ENCODE results near the gene RAP1GAP2.
"Not testable (repeated sequence)": the region's sequence is repeated elsewhere in the genome, so short reads cannot be mapped to it uniquely, and the experiment has no call there.

RAP1GAP2 gene

DNA sequence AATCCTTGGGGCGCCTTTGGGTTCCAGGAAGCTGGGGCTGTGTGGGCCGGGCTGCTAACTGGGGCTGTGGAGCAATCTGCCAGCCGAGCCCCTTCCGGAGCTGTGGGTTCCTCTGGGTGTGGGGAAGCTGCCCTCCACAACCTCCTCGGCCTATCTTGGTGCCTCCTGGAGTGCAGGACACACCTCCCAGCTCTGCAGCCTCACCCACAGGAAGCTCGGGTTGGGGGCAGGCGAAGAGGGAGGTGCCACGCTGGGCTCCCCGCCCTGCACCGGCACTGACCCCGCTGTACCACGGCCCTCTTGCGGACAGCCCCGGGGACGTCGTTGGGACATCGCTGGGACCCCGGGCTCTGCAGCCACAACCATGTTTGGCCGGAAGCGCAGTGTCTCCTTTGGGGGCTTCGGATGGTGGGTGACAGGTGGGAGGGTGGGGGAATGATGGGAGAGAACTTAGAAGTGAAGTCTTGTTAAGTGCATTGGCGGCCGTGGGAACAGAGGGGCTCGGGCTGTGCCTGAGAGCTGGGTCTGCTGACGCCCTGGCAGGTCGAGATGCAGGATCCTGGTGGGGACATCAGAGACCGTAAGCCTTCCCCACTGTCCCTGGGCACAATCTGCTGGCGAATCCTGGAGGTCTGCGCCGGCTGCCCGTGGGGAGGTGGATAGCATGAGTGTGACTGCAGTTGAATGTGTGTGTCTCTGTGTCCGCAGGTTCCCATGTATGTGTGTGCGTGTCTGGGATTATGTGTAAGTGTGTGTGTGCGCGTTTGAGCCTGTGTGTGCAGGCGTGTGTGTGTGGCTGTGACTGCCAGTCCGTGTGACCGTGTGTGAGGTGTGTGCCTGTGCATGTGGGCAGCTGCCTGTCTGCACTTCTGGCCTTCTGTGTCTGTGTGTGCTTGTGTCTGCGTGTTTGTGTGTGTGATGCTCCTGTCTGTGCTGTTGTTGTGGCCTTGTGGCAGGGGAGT, at the start of gene RAP1GAP2:
TSS of gene RAP1GAP2 (plus strand) at position 275 of the 962 bp plus-strand sequence. CDS start at position 365, 90 bp downstream.
- no peak for DNase-seq

DNA sequence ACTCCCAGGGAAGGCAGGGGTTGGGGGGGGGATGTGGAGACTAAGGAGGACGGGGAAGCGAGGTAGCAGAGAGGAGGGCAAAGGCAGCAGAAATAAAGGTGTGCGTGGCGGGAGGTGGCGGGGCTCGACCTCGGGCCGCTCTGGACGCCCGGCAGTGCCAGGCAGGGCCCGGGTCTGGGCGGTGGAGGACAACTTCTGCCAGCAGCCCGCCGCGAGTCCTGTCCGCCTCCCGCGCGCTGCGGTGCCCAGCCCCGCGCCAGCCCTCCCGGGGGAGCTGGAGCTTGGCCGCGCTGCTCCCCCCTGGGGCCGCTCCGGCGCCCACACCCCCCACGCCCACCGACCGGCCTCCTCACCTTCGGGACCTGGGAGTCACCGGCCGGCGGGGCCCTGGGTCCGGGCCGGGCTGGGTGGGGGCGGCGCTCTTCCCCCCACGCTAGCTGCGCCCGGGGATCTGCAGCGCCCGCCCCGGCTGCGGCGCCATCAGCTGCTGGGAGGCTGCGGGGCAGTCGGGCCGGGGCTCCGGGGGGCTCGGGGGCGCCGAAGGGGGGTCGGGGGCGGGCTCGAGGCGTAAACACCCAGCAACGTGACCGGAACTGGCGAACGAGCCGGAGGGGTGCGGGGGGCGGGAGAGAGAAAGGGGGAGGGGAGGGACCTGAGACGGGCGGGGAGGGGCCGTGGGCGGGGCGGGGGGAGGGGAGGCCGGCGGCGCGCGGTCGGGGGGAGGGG, 47.0 kb upstream of the RAP1GAP2 start, which contains the start of gene CCDC92B:
TSS of gene CCDC92B (minus strand) at position 595 of the 726 bp plus-strand sequence. CDS start 14,507 bp downstream, outside the sequence.
- peak; percentile 78 for DNase-seq

DNA sequence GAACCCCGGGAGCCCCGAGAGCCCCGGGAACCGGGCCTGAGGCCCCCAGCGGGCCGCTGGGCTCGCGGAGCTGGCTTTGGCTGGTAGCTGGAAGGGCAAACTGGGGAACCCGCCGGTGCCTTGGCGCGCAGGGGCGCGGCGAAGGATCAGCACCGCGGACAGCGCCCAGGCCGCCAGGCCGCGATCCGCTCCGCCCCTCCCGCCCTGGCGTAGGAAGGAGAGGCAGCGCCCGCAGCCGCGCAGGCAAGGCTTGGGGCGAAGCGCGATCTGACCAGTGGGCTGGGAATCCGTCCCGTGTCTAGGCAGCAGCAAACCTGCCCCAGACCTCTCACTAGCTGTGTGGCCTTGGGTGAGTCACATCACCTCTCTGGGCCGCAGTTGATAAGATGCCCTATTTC, 46.5 kb upstream of the RAP1GAP2 start:
- DNase-seq, result peak; percentile 88

DNA sequence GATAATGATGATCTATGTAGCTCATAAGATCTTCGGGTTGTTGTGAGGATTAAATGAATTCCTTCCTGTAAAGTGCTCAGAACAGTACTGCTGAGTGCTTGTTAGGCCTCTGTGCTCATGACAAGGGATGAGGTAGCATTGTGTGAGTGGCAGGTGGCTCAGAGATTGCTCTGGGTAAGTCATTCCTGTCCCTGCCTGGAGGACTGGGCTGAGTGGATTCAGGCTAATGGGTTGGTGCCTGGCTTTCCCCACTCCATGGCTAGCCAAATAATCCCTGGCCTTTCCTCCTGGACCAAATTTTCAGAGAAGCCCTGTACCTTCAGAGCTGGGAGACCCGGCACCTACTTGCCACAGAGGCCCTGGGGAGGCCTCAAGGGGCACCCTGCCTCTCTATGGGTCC, 45.5 kb upstream of the RAP1GAP2 start:
- DNase-seq, result peak; percentile 88

DNA sequence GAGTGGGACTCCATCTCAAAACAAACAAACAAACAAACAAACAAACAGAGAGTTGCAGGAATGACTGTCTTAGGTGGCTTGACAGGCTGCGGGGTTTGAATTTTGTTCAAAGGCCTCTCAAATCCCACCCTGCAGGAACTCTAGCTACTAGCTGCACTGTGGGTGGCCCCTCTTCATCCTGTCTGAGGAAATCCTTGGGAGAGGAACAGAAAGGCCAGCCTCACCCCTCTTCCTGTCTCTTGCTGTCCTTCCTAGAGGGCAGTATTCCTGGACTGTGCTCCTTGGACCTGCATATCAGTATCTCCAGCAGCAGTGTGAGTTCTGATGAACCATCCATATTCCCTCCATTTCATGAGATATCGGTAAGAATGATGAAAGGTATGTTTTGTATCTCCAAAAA, 44.7 kb upstream of the RAP1GAP2 start:
- DNase-seq, result no peak

DNA sequence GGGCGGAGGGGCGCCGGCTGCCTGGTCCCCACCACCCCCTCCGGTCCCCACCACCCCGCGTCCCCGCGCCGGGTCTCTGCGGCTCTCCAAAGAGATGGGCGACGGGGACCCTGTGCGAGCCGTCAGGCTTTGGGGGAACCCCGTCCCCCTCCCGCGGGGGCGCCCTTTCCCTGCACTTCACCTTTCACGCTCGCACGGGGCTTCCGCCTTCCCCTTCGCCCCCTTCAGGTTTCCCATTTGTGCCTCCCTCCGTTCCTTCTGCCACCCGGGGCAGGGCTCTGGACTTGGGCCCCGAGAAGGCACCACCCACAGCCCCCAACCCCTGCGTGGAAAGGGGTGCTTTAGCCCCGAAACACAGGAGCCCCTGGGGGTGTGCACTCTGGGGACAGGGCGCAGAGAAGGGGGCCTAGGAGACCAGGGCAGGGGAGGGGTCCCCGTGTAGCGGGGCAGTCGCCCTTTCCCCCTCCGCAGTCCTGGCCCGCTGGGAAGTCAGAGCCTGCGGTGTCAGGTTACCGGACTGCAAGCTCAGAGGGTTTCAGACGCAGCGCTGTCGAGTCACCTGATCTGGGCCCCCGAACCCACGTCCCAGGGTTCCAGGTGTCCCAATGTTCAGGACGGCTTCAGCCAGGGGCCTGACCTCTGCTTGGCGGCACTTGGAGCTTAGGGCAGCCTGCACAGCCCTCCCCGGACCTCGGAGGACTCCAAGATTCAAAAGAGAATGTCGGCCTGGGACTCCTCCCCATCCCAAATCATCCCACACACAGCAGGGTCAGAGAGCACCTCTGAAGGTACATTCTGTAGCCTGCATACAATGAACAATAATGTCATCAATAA, 40.1 kb upstream of the RAP1GAP2 start:
- peak; percentile 61 for DNase-seq

DNA sequence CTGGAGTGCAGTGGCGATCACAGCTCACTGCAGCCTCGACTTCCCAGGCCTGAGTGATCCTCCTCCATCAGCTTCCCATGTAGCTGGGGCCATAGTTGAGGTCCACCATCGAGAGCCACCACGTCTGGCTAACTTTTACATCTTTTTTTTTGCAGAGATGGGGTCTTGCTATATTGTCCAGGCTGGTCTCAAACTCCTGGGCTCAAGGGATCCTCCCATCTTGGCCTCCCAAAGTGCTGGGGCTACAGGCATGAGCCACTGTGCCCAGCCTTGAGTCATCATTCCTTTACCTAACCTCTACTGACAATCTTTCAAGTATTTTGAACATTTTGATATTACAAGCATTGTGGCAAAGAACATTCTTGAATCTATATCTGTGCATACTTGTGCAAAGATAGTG, 37.4 kb upstream of the RAP1GAP2 start:
- no peak for DNase-seq

DNA sequence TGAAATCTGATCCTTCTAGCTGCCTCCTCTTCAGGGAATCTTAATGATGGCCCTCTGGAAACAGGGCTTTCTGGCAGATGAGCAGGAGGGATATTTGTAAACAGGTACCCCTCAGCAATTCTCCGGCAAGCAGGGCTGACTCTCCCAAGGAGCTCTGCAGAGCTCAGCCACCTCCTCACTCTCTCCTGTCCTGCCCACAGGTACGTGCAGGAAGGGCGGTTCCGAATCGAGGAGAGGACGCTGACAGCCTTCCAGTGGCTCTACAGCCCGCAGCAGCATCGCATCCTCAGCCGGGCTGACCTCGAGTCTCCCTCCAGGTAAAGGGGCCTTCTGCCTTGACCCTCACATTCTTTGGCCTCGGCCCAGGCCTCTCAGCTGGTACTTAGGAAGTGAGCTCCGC, 26.1 kb upstream of the RAP1GAP2 start:
- DNase-seq, result no peak

DNA sequence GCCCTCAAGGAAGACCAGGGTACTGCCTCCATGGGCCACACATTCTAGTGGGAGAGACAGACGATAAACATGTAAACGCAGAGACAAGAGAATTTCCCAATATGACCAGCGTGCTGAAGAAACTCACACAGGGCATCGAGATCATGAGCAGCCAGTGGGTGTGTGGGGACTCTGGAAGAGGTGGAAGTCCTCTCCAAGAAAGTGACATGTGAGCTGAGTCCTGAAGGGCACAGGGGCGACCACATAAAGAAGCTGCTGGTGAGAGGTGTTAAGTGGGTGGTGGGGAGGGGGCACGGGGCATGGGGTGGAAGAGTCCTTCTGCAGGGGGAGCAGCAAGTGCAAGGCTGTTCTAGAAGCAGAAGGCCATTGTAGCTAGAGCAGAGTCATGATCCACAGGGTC, 21.0 kb upstream of the RAP1GAP2 start:
- no peak for DNase-seq

DNA sequence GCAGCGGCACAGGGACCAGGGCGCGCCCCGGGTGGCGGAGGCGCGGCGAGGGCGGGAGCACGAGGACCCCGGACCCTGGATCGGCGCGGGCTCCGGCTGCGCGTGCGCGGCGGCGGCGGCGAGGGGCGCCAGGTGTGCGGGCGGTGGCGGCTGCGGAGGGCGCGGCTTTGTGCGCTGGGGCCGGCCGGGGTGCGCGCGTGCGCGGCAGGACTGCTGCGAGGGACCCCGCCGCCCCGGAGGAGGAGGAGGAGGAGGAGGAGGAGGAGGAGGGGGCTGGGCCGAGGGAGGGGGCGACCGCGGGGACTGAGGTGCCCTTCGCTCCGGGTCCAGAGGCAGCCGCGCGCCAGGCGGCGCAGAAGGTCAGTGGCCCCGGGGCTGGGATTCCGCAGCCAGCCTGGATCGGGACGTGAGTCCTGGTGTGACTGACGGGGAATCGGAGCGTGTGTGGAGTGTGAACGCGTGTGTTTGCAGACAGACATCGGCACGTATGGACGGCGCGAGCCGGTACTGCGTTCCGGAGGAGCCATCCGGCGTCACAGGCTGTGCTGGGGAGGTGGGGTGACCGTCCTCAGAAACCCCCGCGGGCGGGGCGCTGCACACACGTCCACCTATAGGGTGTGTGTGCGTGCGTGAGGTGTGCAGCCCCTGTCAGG, 19.5 kb upstream of the RAP1GAP2 start:
- DNase-seq, result peak; percentile 88

DNA sequence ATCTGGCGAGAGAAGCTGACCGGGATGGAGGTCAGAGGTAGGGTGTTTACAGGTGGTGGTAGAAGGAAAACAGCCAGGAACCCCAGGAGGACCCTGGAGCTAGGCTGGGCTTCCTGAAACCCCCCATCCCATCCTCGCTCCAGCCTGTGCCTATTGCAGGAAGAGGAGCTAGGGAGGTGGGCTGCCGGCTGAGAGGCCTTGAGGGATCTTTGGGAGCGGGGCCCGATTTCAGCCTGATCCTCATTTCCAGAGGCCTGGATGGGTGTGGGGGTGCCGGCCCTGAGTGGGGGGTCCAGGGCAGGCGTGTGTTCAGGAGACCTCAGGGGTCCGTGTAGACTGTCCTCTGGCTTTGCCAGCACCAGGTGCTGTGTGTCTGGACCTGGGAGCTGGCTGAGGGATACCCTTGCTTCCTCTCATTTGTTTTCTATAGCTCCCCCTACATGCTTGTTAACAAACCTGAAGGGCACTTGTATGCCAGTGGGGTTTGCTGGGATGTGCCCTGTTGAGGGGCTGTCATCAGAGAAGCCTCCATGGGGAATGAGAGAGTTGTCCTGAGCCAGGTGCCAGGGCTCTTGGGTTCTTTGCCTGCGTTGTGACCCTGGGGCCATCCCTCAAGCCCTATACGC, 18.9 kb upstream of the RAP1GAP2 start:
- peak; percentile 73 for DNase-seq

DNA sequence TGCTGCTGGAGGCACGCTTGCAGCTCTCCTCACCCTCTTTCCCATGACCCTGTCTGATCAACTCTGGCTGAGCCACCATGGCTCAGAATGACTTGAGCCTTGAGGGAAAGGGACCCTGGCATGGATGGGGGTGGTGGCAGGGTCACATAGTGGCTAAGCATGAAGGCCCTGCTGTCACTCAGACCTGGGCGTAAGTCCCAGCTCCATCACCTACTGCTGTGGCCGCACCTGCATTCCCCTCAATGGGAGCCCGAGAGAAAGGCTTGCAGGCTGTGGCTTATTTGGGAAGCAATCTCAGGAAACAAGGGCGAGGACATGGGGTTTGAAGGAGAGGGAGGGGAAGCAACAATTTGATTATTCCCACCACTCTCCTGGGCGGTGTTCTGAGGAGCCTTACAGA, 17.7 kb upstream of the RAP1GAP2 start:
- DNase-seq, result no peak

DNA sequence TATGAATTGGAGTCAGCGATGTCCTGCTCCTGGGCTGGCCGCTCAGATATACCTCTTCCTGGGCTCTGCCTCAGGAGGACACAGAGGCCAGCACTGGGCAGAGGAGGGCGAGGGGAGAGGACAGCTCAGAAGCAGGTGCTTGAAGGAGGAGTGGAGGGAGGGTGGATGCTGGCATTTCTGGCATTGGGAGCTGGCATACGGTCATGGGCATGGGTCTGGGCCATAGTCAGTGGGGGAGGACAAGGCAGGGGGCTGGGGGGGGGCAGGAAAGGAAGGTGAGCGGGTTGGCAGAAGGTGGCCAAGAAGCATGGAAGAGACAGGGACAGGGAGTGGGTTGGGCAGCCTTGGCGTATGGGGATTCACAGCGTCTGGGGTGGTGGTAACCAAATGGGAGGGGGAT, 16.7 kb upstream of the RAP1GAP2 start:
- no peak for DNase-seq

DNA sequence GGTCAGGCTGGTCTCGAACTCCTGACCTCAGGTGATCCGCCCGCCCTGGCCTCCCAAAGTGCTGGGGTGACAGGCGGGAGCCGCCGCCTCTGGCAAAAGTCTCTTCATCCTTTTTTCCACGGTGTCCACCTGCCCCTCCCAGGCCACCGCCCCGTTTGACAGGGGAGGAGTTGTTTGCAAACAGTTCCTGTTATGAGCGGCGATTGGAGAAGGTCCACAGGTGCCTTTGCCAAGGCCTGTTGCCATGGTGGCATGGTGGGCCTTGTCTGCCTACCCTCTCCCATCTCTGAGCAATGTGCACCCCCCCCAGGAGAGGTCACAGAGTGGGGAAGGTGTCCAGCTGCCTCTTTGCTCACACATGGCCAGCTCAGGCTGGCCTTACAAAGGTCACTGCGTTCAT, 16.0 kb upstream of the RAP1GAP2 start:
- DNase-seq, result no peak

DNA sequence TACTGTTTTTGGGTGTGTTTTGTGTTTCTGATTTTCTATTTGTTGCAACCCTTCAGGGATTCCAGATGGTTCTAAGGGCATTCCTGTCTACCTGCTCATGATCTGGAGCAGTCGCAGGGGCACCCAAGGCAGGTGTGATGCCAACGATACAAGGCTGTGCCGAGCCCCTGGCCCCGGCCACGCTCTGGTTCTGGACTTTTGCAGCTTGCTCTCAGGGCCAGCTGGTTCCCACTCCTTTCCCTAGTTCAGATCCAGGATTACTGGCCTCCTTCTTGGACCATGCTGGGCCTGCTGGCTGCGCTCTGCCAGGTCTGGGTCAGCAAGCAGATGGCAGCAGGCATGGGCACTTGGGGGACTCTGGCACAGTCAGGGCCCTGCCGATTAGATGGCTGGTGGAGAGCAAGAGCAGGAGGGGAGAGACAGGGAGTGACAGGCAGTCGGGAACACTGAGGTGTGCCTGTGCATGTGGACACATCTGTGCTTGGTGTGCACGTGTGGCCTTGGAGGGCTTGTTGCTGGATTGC, 15.2 kb upstream of the RAP1GAP2 start:
- no peak for DNase-seq

DNA sequence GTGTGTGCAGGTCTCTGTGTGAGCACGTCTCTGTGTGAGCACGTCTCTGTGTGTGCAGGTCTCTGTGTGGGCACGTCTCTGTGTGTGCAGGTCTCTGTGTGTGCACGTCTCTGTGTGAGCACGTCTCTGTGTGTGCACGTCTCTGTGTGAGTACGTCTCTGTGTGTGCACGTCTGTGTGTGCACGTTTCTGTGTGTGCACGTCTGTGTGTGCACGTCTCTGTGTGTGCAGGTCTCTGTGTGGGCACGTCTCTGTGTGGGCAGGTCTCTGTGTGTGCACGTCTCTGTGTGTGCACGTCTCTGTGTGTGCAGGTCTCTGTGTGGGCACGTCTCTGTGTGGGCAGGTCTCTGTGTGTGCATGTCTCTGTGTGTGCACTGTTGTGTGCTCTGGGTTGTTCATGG, 14.6 kb upstream of the RAP1GAP2 start:
- not testable (repeated sequence) for DNase-seq

DNA sequence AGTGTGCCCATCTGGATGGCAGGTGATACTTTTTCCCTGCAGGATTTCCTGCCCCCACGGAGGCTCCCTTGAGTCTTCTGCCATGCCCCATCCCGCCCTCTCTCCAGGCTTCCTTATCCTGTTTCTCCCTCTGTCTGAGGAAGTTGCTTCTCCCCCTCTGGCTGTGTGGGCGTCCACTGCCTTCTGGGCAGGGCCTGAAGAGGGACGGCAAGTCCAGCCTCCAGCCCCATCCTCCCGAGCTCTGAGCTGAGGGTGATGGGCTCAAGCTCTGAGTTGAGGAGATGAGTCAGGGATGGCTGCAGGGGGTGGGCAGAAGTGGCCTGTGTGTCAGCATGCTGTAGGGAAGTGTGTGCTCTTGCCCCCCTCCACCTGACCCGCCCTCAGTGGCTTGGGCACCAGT, 14.2 kb upstream of the RAP1GAP2 start:
- DNase-seq, result no peak

DNA sequence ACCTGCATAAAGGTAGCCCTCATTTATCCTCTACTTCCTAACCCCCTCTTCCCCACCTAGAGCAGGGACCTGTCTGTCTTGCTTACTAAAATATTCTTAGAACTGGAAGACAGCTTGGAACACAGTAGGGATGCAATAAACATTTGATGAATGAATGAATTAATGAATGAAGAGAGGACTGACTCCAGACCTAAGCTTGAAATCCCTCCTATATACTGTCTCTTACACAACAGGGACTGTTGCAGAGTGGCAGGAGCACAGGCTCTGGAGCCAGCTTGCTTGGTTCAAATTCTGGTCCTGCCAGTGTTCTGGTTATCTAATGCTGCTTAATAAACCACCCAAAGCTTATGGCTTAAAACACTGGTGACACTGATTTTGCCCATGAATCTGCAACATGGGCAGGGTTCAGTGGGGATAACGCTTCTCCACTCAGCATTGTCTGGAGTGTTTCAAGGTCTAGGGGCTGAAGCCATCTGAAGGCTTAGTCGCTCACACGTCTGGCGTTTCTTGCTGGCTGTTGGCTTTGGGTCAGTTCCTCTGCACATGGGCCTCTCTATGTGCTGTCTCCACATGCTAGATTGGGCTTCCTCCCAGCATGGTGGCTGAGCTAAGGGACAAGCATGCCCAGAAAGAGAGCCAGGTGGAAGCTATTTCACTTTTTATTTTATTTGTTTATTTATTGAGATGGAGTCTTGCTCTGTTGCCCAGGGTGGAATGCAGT, 12.8 kb upstream of the RAP1GAP2 start:
- DNase-seq, result no peak

DNA sequence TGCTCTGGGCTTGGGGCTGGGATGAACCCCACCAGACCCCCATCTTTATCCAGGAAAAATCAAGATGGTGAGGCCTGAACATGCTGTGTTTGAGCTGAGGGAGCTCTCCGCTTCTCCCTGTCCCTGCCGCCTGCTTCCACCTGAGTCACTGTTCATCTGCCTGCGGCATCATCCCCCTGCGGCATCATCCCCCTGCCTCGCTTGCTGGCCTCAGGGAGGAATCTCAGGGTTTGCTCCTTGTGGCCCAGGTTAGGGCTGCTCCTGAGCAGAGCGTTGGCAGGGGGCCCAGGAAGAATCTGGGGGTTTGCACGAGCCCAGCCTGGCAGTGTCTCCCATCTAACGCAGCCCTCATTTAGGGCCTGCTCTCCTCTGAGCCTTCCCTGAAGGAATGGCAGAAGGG, 11.4 kb upstream of the RAP1GAP2 start:
- DNase-seq, result no peak

DNA sequence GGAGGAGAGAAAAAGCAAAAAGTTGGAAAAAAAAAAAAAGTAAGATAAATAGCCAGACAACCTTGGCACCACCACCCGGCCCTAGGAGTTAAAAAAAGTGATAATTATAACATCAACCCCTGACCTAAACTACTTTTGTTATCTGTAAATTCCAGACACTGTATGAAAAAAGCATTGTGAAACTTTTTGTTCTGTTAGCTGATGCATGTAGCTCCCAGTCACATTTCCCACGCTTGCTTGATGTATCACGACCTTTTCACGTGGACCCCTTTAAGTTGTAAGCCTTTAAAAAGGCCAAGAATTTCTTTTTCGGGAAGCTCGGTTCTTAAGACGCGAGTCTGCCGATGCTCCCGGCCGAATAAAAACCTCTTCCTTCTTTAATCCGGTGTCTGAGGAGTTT, 10.9 kb upstream of the RAP1GAP2 start:
- not testable (repeated sequence) for DNase-seq

Measured in NCI-H82 (cell line).